ENCODE measurements around the gene FHIT.

The FHIT gene

GRCh38 chr3:60319179-60319858 lies 931.9 kb downstream of the FHIT start:
- no peak for DNase-seq
- TF ChIP-seq GATA1 (IDR thresholded peaks at IDR 0.05; ENCODE audit: low read depth, low read length), result no peak
- no peak for TF ChIP-seq POLR2A (IDR thresholded peaks at IDR 0.05; ENCODE audit: low read length)

- TF ChIP-seq GATA1 (IDR thresholded peaks at IDR 0.05; ENCODE audit: low read depth, low read length) (no peak), POLR2A (IDR thresholded peaks at IDR 0.05; ENCODE audit: low read length) (no peak)
- no peak for DNase-seq
Measured at GRCh38 chr3:60316121-60316797, 935.0 kb downstream of the FHIT start.

GRCh38 chr3:60313951-60314461 lies 937.2 kb downstream of the FHIT start:
- TF ChIP-seq GATA1 (IDR thresholded peaks at IDR 0.05; ENCODE audit: low read depth, low read length) (no peak), POLR2A (IDR thresholded peaks at IDR 0.05; ENCODE audit: low read length) (no peak)
- no peak for DNase-seq

- no peak for DNase-seq
- no peak for TF ChIP-seq POLR2A (IDR thresholded peaks at IDR 0.05; ENCODE audit: low read length)
- no peak for TF ChIP-seq GATA1 (IDR thresholded peaks at IDR 0.05; ENCODE audit: low read depth, low read length)
Measured at GRCh38 chr3:60313231-60313798, 937.9 kb downstream of the FHIT start.

GRCh38 chr3:60309539-60310268 lies 941.5 kb downstream of the FHIT start:
- DNase-seq, result no peak
- no peak for TF ChIP-seq GATA1 (IDR thresholded peaks at IDR 0.05; ENCODE audit: low read depth, low read length)
- TF ChIP-seq POLR2A (IDR thresholded peaks at IDR 0.05; ENCODE audit: low read length), result no peak

- DNase-seq, result no peak
Measured at GRCh38 chr3:60308808-60309207, 942.4 kb downstream of the FHIT start.

GRCh38 chr3:60307562-60308199 lies 943.6 kb downstream of the FHIT start:
- TF ChIP-seq POLR2A (IDR thresholded peaks at IDR 0.05; ENCODE audit: low read length), result no peak
- DNase-seq, result peak in 1 of 2 experiments; percentile 7

More at GRCh38 chr3:60308808-60309207, 942.4 kb downstream of the FHIT start:
- TF ChIP-seq POLR2A (IDR thresholded peaks at IDR 0.05; ENCODE audit: low read length), result no peak
- TF ChIP-seq GATA1 (IDR thresholded peaks at IDR 0.05; ENCODE audit: low read depth, low read length), result no peak

GRCh38 chr3:60304112-60304511 lies 947.1 kb downstream of the FHIT start:
- peak in 1 of 2 experiments; percentile 8 for DNase-seq
- no peak for TF ChIP-seq POLR2A (IDR thresholded peaks at IDR 0.05; ENCODE audit: low read length)
- TF ChIP-seq GATA1 (IDR thresholded peaks at IDR 0.05; ENCODE audit: low read depth, low read length), result no peak

GRCh38 chr3:60303160-60303559 lies 948.1 kb downstream of the FHIT start:
- TF ChIP-seq POLR2A (IDR thresholded peaks at IDR 0.05; ENCODE audit: low read length) (no peak), GATA1 (IDR thresholded peaks at IDR 0.05; ENCODE audit: low read depth, low read length) (no peak)
- DNase-seq, result no peak

GRCh38 chr3:60301142-60301541 lies 950.1 kb downstream of the FHIT start:
- TF ChIP-seq GATA1 (IDR thresholded peaks at IDR 0.05; ENCODE audit: low read depth, low read length), result no peak
- TF ChIP-seq POLR2A (IDR thresholded peaks at IDR 0.05; ENCODE audit: low read length), result no peak
- no peak for DNase-seq

GRCh38 chr3:60298141-60298540 lies 953.1 kb downstream of the FHIT start:
- TF ChIP-seq POLR2A (IDR thresholded peaks at IDR 0.05; ENCODE audit: low read length) (no peak), GATA1 (IDR thresholded peaks at IDR 0.05; ENCODE audit: low read depth, low read length) (no peak)

GRCh38 chr3:60294181-60294580 lies 957.1 kb downstream of the FHIT start:
- no peak for DNase-seq
- TF ChIP-seq POLR2A (IDR thresholded peaks at IDR 0.05; ENCODE audit: low read length), result no peak
- no peak for TF ChIP-seq GATA1 (IDR thresholded peaks at IDR 0.05; ENCODE audit: low read depth, low read length)

More at GRCh38 chr3:60298141-60298540, 953.1 kb downstream of the FHIT start:
- peak; percentile 3 to 67 for DNase-seq

GRCh38 chr3:60291115-60291514 lies 960.1 kb downstream of the FHIT start:
- no peak for TF ChIP-seq POLR2A (IDR thresholded peaks at IDR 0.05; ENCODE audit: low read length)
- TF ChIP-seq GATA1 (IDR thresholded peaks at IDR 0.05; ENCODE audit: low read depth, low read length), result no peak
- no peak for DNase-seq

Measured in erythroblast (primary cell).